ENCODE measurements around the gene PHLDA2.

DNA sequence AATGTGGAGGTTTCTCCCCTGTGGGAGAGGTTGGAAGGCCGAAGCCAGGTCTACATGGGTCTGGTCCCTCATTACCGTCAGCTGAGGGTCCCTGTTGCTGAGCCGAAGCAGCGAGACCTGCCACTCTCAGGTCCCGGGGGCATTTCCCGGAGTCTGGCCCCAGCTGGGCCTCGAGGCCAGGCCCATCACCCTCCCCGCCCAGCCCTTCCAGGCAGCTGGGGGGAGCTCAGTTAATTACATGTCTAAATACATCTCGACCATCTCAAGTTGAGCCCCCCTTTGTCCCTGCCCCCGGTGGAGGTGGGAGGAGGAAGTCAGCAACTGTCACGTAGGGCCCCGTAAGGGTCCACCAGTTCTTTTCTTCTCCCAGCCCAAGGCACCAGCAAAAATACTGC is 47.2 kb downstream of the PHLDA2 start:
- TF ChIP-seq, protein P1, sequence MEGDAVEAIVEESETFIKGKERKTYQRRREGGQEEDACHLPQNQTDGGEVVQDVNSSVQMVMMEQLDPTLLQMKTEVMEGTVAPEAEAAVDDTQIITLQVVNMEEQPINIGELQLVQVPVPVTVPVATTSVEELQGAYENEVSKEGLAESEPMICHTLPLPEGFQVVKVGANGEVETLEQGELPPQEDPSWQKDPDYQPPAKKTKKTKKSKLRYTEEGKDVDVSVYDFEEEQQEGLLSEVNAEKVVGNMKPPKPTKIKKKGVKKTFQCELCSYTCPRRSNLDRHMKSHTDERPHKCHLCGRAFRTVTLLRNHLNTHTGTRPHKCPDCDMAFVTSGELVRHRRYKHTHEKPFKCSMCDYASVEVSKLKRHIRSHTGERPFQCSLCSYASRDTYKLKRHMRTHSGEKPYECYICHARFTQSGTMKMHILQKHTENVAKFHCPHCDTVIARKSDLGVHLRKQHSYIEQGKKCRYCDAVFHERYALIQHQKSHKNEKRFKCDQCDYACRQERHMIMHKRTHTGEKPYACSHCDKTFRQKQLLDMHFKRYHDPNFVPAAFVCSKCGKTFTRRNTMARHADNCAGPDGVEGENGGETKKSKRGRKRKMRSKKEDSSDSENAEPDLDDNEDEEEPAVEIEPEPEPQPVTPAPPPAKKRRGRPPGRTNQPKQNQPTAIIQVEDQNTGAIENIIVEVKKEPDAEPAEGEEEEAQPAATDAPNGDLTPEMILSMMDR (IDR thresholded peaks at IDR 0.05): no peak
- TF ChIP-seq POLR2A (IDR thresholded peaks at IDR 0.05): no peak
- no peak for TF ChIP-seq POLR2AphosphoS5 (IDR thresholded peaks at IDR 0.05)
